NK-92 (cell line): ENCODE results near the gene SLC8A1.

ENCODE experiments used
- DNase-seq: peaks from one replicate; lab custom pipeline; 2025; ENCODE audit not compliant: unreplicated experiment; lab: John Stamatoyannopoulos, UW

Gene SLC8A1

GRCh38 chr2:40208463-40208862, 243.4 kb downstream of the SLC8A1 start:
- no peak for DNase-seq

GRCh38 chr2:40204268-40204667, 247.6 kb downstream of the SLC8A1 start:
- DNase-seq: no peak

- DNase-seq: no peak
These were observed 249.0 kb downstream of the SLC8A1 start for GRCh38 chr2:40202798-40203400.

- no peak for DNase-seq
These were observed 250.5 kb downstream of the SLC8A1 start for GRCh38 chr2:40201425-40201824.

- no peak for DNase-seq
These were observed 251.4 kb downstream of the SLC8A1 start for GRCh38 chr2:40200366-40200915.

GRCh38 chr2:40199771-40200170, 252.1 kb downstream of the SLC8A1 start:
- DNase-seq: no peak

GRCh38 chr2:40197121-40197520, 254.8 kb downstream of the SLC8A1 start:
- DNase-seq: no peak

- no peak for DNase-seq
These were observed 258.2 kb downstream of the SLC8A1 start for GRCh38 chr2:40193670-40194026.

GRCh38 chr2:40192864-40193669, 258.8 kb downstream of the SLC8A1 start:
- DNase-seq: no peak

GRCh38 chr2:40190457-40190856, 261.4 kb downstream of the SLC8A1 start:
- DNase-seq: no peak

- no peak for DNase-seq
These were observed 262.0 kb downstream of the SLC8A1 start for GRCh38 chr2:40189881-40190280.

GRCh38 chr2:40187054-40187453, 264.8 kb downstream of the SLC8A1 start:
- no peak for DNase-seq

GRCh38 chr2:40184551-40184950, 267.3 kb downstream of the SLC8A1 start:
- DNase-seq: no peak

- DNase-seq: no peak
These were observed 270.0 kb downstream of the SLC8A1 start for GRCh38 chr2:40181855-40182254.

GRCh38 chr2:40179801-40180200, 272.1 kb downstream of the SLC8A1 start:
- no peak for DNase-seq

- DNase-seq: no peak
These were observed 272.9 kb downstream of the SLC8A1 start for GRCh38 chr2:40178971-40179370.

GRCh38 chr2:40178171-40178778, 273.6 kb downstream of the SLC8A1 start:
- DNase-seq: no peak

- DNase-seq: no peak
These were observed 274.5 kb downstream of the SLC8A1 start for GRCh38 chr2:40177366-40177765.

- no peak for DNase-seq
These were observed 278.6 kb downstream of the SLC8A1 start for GRCh38 chr2:40173276-40173675.

GRCh38 chr2:40169856-40170255, 282.0 kb downstream of the SLC8A1 start:
- no peak for DNase-seq

- no peak for DNase-seq
These were observed 282.5 kb downstream of the SLC8A1 start for GRCh38 chr2:40169430-40169829.

GRCh38 chr2:40168546-40168945, 283.3 kb downstream of the SLC8A1 start:
- DNase-seq: no peak
